Dermis microvascular lymphatic vessel endothelial cell (primary cell): ENCODE data around the gene ZNF385B. TPM values are rescaled to one million over a fixed set of nuclear protein-coding genes. Genes with fewer than 3 reads are reported as not detected.

Experiments
- DNase-seq, 2 donors: peaks; one replicate each; pipeline versions ENCODE4 v3.0.0 to v3.0.0-alpha.2; 2010; ENCODE audit warnings: low read depth in 2 of 2
- total RNA-seq: library from RNA; depleted of rRNA; stranded (reverse); fragments of >200 nt; gene quantifications from 2 replicates; pipeline ENCODE4 v1.2.1, GENCODE V29; 2014

The ZNF385B gene
- total RNA-seq, 1 donor from 2014 or later = not detected

GRCh38 chr2:179592167-179592936, 269.1 kb downstream of the ZNF385B start:
- no peak for DNase-seq

DNA sequence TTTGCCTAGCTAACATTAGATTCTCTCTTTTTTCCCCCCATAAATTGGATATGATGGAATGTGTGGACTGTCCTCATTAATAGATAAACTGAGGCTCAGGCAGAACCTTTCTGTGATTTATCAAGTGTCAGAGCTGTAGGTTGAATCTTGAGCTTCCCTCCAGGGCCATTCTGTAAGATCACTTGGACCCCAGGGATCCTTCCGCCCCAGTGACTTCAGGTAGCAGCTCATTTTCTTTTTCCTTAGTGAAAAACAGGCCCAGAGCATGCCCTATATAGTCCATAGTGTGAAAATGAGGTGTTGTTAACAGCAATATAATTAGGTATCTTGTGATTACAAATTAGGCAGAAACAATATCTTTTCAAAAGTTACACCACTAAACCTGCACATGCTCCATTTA, 269.7 kb downstream of the ZNF385B start:
- no peak for DNase-seq

DNA sequence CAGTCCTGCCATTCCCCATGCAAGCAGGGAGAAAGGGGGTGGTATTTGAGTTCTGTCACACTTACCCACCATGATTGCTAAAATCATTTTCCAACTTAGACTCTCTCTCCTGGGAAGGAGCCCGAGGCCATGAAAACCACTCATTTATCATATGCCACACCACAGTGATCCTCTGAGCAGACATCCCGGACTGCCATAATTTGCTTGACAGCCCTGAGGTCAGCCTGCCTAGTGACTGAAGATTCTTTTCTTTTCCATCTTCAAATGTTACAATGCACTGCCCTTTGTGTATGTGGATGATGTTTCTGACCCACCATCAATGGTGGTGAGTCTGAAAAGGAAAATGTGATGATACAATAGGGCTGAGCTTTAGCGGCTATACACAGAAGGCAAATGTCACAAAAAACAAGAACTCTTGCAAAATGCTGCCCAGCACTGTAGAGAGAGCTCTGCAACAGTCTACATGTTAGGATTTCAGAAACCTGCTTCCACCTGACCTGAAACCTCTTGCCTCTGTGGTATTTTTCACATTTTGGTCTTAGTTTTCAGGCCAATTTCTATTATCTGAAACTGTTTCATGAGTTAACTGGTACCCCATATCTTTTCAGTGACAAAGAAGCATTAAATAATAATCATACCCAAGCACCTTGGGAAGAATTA, 272.8 kb downstream of the ZNF385B start:
- DNase-seq = no peak

GRCh38 chr2:179584760-179585159, 276.7 kb downstream of the ZNF385B start:
- DNase-seq = no peak

DNA sequence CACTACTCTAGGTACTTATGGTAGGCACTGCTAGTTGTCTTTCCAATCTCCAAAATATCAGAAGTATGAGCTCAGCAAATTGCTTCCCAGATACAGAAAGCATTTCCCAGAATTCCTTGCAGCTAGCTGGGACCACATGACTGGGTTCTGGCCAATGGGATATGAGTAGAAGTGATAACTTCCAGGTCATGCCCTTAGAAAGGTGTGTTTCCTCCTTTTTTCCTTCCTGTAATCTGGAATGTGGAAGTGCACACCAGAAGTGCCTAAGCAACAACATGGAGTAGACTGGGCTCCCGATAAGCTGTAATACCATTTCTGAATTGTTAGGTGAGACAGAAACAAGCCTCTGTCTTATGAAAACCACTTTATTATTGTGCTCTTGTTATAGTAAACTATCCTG, 279.8 kb downstream of the ZNF385B start:
- DNase-seq = no peak

DNA sequence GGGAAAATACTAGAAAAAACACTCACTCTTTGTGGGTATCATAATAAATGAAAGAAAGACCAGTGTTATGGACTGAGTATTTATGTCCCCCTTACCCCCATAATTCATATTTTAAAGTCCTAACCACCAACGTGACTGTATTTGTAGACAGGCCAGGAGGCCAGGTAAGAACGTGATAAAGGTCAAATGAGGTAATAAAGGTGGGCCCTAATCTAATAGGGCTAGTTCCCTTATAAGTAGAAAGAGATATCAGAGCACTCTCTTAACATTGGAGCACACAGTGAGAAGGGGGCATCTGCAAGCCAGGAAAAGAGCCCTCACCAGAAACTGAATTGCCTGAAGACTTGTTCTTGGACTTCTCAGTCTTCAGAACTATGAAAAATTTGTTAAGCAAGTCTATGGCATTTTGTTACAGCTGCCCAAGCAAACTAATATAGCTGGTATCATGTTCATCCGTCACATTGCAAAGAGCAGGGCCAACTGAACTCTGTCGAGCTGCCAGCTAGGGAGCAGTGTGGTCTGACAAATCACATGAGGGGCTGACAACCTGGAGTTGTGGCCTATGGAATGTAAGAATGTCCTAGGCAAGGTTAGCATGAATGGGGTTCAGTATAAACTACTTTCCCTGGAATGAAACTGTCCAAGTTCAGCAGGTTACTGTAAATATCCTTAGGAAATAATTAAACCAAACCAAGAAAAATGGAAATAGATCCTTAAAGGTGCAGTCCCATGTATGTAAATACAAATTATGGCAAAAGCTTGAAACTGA, 280.9 kb downstream of the ZNF385B start:
- no peak for DNase-seq

DNA sequence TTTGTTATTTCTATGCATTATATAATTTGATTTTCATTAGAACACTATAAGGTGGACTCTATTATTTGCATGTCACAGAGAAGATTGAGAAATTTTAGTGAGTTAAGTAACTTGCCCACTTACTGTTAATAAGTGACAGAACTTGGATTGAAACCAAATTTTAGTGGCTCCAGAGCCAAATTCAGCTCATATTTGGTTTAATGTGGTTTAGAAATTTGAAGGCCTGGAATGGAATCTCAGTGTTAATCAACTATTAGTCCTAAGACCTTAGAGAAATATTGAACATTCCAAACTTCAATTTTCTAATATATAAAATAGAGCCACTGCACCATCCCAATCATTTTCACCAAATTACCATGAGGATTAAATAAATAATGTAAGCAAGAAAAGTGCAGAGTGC, 281.6 kb downstream of the ZNF385B start:
- no peak for DNase-seq

DNA sequence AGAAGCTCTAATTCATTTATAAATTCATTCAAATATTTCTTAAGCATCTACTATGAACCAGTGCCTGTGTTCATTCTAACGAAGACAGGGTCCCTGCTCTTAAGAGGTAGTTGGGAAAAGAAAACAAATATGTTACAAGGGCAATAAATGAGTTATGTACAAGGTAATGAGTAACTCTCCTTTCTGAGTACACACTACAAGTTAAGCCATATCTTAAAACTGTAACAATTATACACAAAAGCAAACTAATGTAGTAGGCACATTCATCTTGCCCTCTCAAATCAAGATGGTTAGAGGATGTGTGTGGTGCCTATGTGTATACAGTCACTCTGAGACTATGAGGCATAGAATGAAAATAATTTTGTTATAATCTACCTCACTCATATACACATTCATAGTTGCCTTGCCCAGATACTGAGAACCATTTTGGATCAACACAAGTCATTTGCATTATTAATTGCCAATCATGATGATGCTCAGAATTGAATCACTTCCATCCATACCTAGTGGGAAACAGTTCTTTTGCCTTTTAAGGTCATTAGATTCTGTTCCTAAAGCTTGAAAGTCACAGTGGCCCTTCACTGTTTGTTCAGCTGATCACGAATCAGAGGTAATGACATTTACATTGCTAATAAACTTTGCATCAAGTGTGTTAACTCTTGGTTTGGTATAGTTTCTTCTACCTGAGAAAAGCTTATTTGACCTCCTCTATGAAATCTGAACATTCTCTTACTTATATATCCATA, 283.1 kb downstream of the ZNF385B start:
- DNase-seq = no peak

DNA sequence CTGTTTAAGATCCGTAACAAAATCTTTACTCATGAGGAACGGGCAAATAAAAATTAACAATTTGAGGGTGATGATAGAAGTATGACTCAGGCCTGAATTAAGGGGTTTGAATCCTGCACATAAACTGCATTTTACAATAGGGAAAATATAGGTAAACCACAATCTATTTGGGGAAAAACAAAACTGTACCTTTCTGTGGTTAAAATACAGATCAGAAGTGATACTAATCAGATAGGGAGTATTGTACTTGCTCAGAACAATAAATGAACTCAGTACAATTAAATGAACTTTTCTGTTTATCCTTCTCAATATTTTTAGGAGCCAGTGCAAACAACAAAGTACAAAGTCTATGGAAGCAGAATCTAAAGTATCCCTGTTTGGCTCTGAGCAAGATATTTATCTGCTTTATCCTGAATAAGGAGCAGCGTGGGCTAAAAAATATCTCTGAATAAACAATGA, 287.3 kb downstream of the ZNF385B start:
- DNase-seq = no peak

GRCh38 chr2:179572544-179572943, 288.9 kb downstream of the ZNF385B start:
- DNase-seq = no peak

GRCh38 chr2:179571721-179572120, 289.7 kb downstream of the ZNF385B start:
- DNase-seq = no peak

- no peak for DNase-seq
Measured at GRCh38 chr2:179571252-179571651, 290.2 kb downstream of the ZNF385B start.

GRCh38 chr2:179569831-179570233, 291.6 kb downstream of the ZNF385B start:
- no peak for DNase-seq

DNA sequence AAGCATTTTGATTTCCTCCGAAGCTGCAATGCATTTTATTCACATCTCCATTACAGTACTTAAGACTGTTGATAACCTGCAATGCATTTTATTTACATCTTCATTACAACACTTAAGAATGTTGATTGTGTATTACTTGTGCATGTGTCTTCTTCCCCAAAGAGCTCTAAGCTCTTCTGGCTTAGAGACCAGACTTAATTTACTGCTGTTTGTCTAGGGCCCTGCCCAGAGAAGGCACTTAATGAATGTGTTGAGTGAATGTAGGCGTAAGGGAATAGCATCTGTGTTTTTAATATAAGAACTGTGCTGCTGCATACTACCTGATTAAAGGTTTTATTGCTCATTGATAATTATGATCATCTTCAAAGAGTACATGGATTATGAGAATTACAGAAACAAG, 295.6 kb downstream of the ZNF385B start:
- DNase-seq = no peak

GRCh38 chr2:179562330-179562885, 299.0 kb downstream of the ZNF385B start:
- no peak for DNase-seq

- DNase-seq = no peak
Measured at GRCh38 chr2:179561702-179562101, 299.7 kb downstream of the ZNF385B start.

DNA sequence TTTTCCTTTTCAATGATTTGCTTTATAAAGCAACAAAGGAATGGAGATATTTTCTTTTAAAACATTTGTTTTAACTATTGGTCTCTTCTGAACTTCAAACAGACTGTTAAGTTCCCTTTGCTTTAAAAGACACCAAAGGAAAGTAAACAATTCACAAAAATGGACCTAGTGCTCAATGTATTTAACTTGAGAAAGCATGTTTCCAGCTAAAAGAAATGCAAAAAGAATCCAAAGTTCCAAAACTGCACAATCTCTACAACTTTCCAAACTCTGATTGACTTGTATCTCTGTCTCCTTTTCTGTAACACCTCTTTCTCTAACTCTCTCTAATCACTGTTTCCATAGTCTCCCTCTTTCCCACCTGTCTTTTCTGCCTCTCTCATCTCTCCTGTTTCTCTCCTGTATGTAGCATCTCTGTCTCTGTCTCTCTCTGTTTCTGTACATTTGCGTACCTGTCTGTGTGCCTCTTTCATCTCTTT, 301.1 kb downstream of the ZNF385B start:
- DNase-seq = no peak

DNA sequence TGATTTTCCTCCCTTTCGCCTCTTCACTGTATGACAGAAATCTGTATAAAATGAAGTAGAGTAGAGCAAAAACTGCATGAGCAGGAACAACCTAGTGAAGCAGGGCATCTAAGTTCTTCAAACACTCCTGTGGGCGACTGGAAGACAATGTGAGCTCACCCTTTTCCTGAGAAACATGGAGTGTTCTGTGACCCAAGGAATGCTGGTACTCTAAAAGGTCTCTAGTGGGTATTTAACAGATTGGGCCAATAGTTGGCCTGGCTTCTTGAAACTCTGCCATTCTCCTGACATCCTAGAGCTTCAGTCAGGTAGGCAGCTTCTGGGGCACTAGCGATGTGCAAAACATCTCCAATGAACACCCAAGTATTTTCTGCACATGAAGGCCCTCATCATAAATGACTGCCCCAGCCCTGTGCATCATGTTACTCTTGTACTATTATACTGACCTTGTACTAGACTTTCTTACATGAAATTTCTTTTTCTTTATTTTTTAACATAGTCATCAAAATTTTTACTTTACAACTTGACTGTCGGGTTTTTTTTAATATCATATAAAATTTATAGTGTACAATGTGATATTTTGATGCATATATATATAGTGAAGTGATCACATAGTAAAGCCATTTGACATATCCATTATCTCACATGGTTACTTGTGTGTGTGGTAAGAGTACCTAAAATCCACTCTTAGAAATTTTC, 302.2 kb downstream of the ZNF385B start:
- no peak for DNase-seq

- no peak for DNase-seq
Measured at GRCh38 chr2:179558010-179558934, 303.1 kb downstream of the ZNF385B start.
